ENCODE data around the gene ATXN1. TPM values are rescaled to one million over a fixed set of nuclear protein-coding genes. Genes with fewer than 3 reads are reported as not detected.
A peak's percentile ranks its signal among the peaks of the same experiment; 100 is the strongest.

Gene ATXN1
- total RNA-seq, 2 experiments from 2014 or later = 34.1 to 36.7 TPM

- Mint-ChIP-seq H3K36me3 (no peaks in the 10 kb centered on the region), H3K9me3 (no peaks in the 10 kb centered on the region), H3K4me3 (no peak overlapping the region), H3K27ac (no peak overlapping the region), H3K4me1 (ENCODE audit: low read depth) (no peaks in the 10 kb centered on the region), H3K27me3 (no peaks in the 10 kb centered on the region)
- intact Hi-C loops (cut with micrococcal nuclease) = loop anchor here (5.0 kb wide), 1 partner anchor 44 kb away; no protein-coding TSS in a partner anchor
- POLR2A ChIA-PET = no interaction called here
- CTCF ChIA-PET = interaction anchor here (0.7 to 2.9 kb wide), 3 partner anchors 14 to 483 kb away, joined by 3 to 10 read pairs (median 3); no protein-coding TSS in a partner anchor
- DNase-seq = no peak
Observed at GRCh38 chr6:16288163-16288562, 473.1 kb downstream of the ATXN1 start.

- Mint-ChIP-seq H3K27ac (no peak overlapping the region), H3K36me3 (no peaks in the 10 kb centered on the region), H3K9me3 (no peaks in the 10 kb centered on the region), H3K4me1 (ENCODE audit: low read depth) (no peaks in the 10 kb centered on the region), H3K27me3 (no peaks in the 10 kb centered on the region), H3K4me3 (no peak overlapping the region)
- CTCF ChIA-PET = interaction anchor here (0.7 to 3.4 kb wide), 24 partner anchors 9 to 800 kb away, joined by 3 to 14 read pairs (median 4); no protein-coding TSS in a partner anchor
- POLR2A ChIA-PET = no interaction called here
- peak; percentile 49 for DNase-seq
- intact Hi-C loops (cut with micrococcal nuclease) = loop anchor here (5.0 kb wide), 1 partner anchor 46 kb away; no protein-coding TSS in a partner anchor
Observed at GRCh38 chr6:16286151-16286522, 475.1 kb downstream of the ATXN1 start.

- POLR2A ChIA-PET = no interaction called here
- no peak for DNase-seq
- Mint-ChIP-seq H3K27me3 (no peaks in the 10 kb centered on the region), H3K27ac (no peak overlapping the region), H3K36me3 (no peaks in the 10 kb centered on the region), H3K4me3 (no peak overlapping the region), H3K4me1 (ENCODE audit: low read depth) (no peaks in the 10 kb centered on the region), H3K9me3 (no peaks in the 10 kb centered on the region)
- intact Hi-C loops (cut with micrococcal nuclease) = loop anchor here (5.0 kb wide), 1 partner anchor 47 kb away; no protein-coding TSS in a partner anchor
- CTCF ChIA-PET = interaction anchor here (0.6 to 3.4 kb wide), 18 partner anchors 9 to 801 kb away, joined by 3 to 14 read pairs (median 4); no protein-coding TSS in a partner anchor
Observed at GRCh38 chr6:16285467-16286150, 475.7 kb downstream of the ATXN1 start.

GRCh38 chr6:16284472-16284871 lies 476.8 kb downstream of the ATXN1 start:
- CTCF ChIA-PET = interaction anchor here (0.6 to 3.4 kb wide), 4 partner anchors 11 to 681 kb away, joined by 3 to 14 read pairs (median 7); no protein-coding TSS in a partner anchor
- intact Hi-C loops (cut with micrococcal nuclease) = no loop called here
- Mint-ChIP-seq H3K4me3 (no peak overlapping the region), H3K4me1 (ENCODE audit: low read depth) (no peaks in the 10 kb centered on the region), H3K9me3 (no peaks in the 10 kb centered on the region), H3K27me3 (no peaks in the 10 kb centered on the region), H3K27ac (no peak overlapping the region), H3K36me3 (no peaks in the 10 kb centered on the region)
- POLR2A ChIA-PET = no interaction called here
- no peak for DNase-seq

- Mint-ChIP-seq H3K4me1 (ENCODE audit: low read depth) (no peaks in the 10 kb centered on the region), H3K36me3 (no peaks in the 10 kb centered on the region), H3K27me3 (no peaks in the 10 kb centered on the region), H3K4me3 (no peak overlapping the region), H3K27ac (no peak overlapping the region), H3K9me3 (no peaks in the 10 kb centered on the region)
- CTCF ChIA-PET = no interaction called here
- POLR2A ChIA-PET = no interaction called here
- DNase-seq = no peak
- intact Hi-C loops (cut with micrococcal nuclease) = no loop called here
Observed at GRCh38 chr6:16282370-16282769, 478.9 kb downstream of the ATXN1 start.

GRCh38 chr6:16279243-16279642 lies 482.0 kb downstream of the ATXN1 start:
- Mint-ChIP-seq H3K4me3 (no peak overlapping the region), H3K4me1 (ENCODE audit: low read depth) (no peaks in the 10 kb centered on the region), H3K36me3 (no peaks in the 10 kb centered on the region), H3K27ac (no peak overlapping the region), H3K9me3 (no peaks in the 10 kb centered on the region), H3K27me3 (no peaks in the 10 kb centered on the region)
- ChIA-PET POLR2A (no interaction called here), CTCF (interaction anchor here (1.0 kb wide), 1 partner anchor 493 kb away, joined by 4 read pairs; no protein-coding TSS in a partner anchor)
- intact Hi-C loops (cut with micrococcal nuclease) = no loop called here
- no peak for DNase-seq

GRCh38 chr6:16278750-16279149 lies 482.5 kb downstream of the ATXN1 start:
- H3K4me1 Mint-ChIP-seq (ENCODE audit: low read depth) = no peaks in the 10 kb centered on the region
- CTCF ChIA-PET = no interaction called here
- H3K36me3 Mint-ChIP-seq = no peaks in the 10 kb centered on the region
- H3K4me3 Mint-ChIP-seq = no peak overlapping the region
- no peaks in the 10 kb centered on the region for H3K9me3 Mint-ChIP-seq
- no peak for DNase-seq
- POLR2A ChIA-PET = no interaction called here
- intact Hi-C loops (cut with micrococcal nuclease) = no loop called here
- no peaks in the 10 kb centered on the region for H3K27me3 Mint-ChIP-seq
- H3K27ac Mint-ChIP-seq = no peak overlapping the region

GRCh38 chr6:16278048-16278724 lies 483.1 kb downstream of the ATXN1 start:
- CTCF ChIA-PET = interaction anchor here (2.3 kb wide), 1 partner anchor 8 kb away, joined by 8 read pairs; no protein-coding TSS in a partner anchor
- POLR2A ChIA-PET = no interaction called here
- Mint-ChIP-seq H3K4me3 (no peak overlapping the region), H3K4me1 (ENCODE audit: low read depth) (no peaks in the 10 kb centered on the region), H3K9me3 (no peaks in the 10 kb centered on the region), H3K27me3 (no peaks in the 10 kb centered on the region), H3K36me3 (no peaks in the 10 kb centered on the region), H3K27ac (no peak overlapping the region)
- DNase-seq = no peak
- intact Hi-C loops (cut with micrococcal nuclease) = no loop called here

- CTCF ChIA-PET = interaction anchor here (2.3 kb wide), 1 partner anchor 9 kb away, joined by 8 read pairs; no protein-coding TSS in a partner anchor
- intact Hi-C loops (cut with micrococcal nuclease) = no loop called here
- no peaks in the 10 kb centered on the region for H3K27me3 Mint-ChIP-seq
- H3K4me3 Mint-ChIP-seq = no peak overlapping the region
- no peaks in the 10 kb centered on the region for H3K4me1 Mint-ChIP-seq (ENCODE audit: low read depth)
- no peak overlapping the region for H3K27ac Mint-ChIP-seq
- POLR2A ChIA-PET = no interaction called here
- H3K9me3 Mint-ChIP-seq = no peaks in the 10 kb centered on the region
- DNase-seq = peak; percentile 56
- H3K36me3 Mint-ChIP-seq = no peaks in the 10 kb centered on the region
Observed at GRCh38 chr6:16277101-16277981, 483.9 kb downstream of the ATXN1 start.

- H3K4me1 Mint-ChIP-seq (ENCODE audit: low read depth) = no peaks in the 10 kb centered on the region
- no peaks in the 10 kb centered on the region for H3K27me3 Mint-ChIP-seq
- no peaks in the 10 kb centered on the region for H3K9me3 Mint-ChIP-seq
- H3K36me3 Mint-ChIP-seq = no peaks in the 10 kb centered on the region
- ChIA-PET POLR2A (no interaction called here), CTCF (interaction anchor here (1.0 to 3.7 kb wide), 2 partner anchors 11 to 13 kb away, joined by 3 to 14 read pairs; no protein-coding TSS in a partner anchor)
- intact Hi-C loops (cut with micrococcal nuclease) = no loop called here
- no peak overlapping the region for H3K4me3 Mint-ChIP-seq
- no peak overlapping the region for H3K27ac Mint-ChIP-seq
- no peak for DNase-seq
Observed at GRCh38 chr6:16274885-16275589, 486.2 kb downstream of the ATXN1 start.

- no peak for DNase-seq
- Mint-ChIP-seq H3K27me3 (no peaks in the 10 kb centered on the region), H3K4me1 (ENCODE audit: low read depth) (no peaks in the 10 kb centered on the region), H3K4me3 (no peak overlapping the region), H3K36me3 (no peaks in the 10 kb centered on the region), H3K27ac (no peak overlapping the region), H3K9me3 (no peaks in the 10 kb centered on the region)
- POLR2A ChIA-PET = no interaction called here
- intact Hi-C loops (cut with micrococcal nuclease) = no loop called here
- CTCF ChIA-PET = interaction anchor here (1.0 to 3.7 kb wide), 2 partner anchors 12 to 14 kb away, joined by 3 to 14 read pairs; no protein-coding TSS in a partner anchor
Observed at GRCh38 chr6:16274483-16274882, 486.8 kb downstream of the ATXN1 start.
